Kidney glomerular epithelial cell (primary cell): Measurements from ENCODE around the gene HS6ST3.

ENCODE experiments used
- DNase-seq: peaks from one replicate; lab custom pipeline; 2025; lab: John Stamatoyannopoulos, UW

The HS6ST3 gene

GRCh38 chr13:96299235-96299634 lies 209.3 kb downstream of the HS6ST3 start:
- DNase-seq: no peak

GRCh38 chr13:96308568-96308967 lies 218.7 kb downstream of the HS6ST3 start:
- DNase-seq: no peak

GRCh38 chr13:96314974-96315373 lies 225.1 kb downstream of the HS6ST3 start:
- DNase-seq: no peak

GRCh38 chr13:96338030-96338429 lies 248.1 kb downstream of the HS6ST3 start:
- no peak for DNase-seq

GRCh38 chr13:96342286-96342685 lies 252.4 kb downstream of the HS6ST3 start:
- no peak for DNase-seq

- no peak for DNase-seq
Observed at GRCh38 chr13:96342852-96343465, 253.1 kb downstream of the HS6ST3 start.

GRCh38 chr13:96346921-96347320 lies 257.0 kb downstream of the HS6ST3 start:
- DNase-seq: no peak

GRCh38 chr13:96373597-96373996 lies 283.7 kb downstream of the HS6ST3 start:
- DNase-seq: no peak

GRCh38 chr13:96377835-96378234 lies 287.9 kb downstream of the HS6ST3 start:
- DNase-seq: no peak

GRCh38 chr13:96379967-96380366 lies 290.1 kb downstream of the HS6ST3 start:
- no peak for DNase-seq

- DNase-seq: no peak
Observed at GRCh38 chr13:96381681-96382080, 291.8 kb downstream of the HS6ST3 start.

GRCh38 chr13:96388598-96388997 lies 298.7 kb downstream of the HS6ST3 start:
- no peak for DNase-seq

GRCh38 chr13:96391606-96392005 lies 301.7 kb downstream of the HS6ST3 start:
- DNase-seq: no peak

- no peak for DNase-seq
Observed at GRCh38 chr13:96397807-96398206, 307.9 kb downstream of the HS6ST3 start.

GRCh38 chr13:96398486-96398885 lies 308.6 kb downstream of the HS6ST3 start:
- no peak for DNase-seq

- DNase-seq: no peak
Observed at GRCh38 chr13:96403241-96403640, 313.3 kb downstream of the HS6ST3 start.

- no peak for DNase-seq
Observed at GRCh38 chr13:96403651-96404050, 313.7 kb downstream of the HS6ST3 start.

GRCh38 chr13:96415831-96416385 lies 326.0 kb downstream of the HS6ST3 start:
- DNase-seq: no peak

- no peak for DNase-seq
Observed at GRCh38 chr13:96417939-96418685, 328.2 kb downstream of the HS6ST3 start.

- DNase-seq: no peak
Observed at GRCh38 chr13:96421314-96421713, 331.4 kb downstream of the HS6ST3 start.

GRCh38 chr13:96422002-96422401 lies 332.1 kb downstream of the HS6ST3 start:
- DNase-seq: no peak

- no peak for DNase-seq
Observed at GRCh38 chr13:96426167-96426566, 336.3 kb downstream of the HS6ST3 start.

GRCh38 chr13:96428911-96429310 lies 339.0 kb downstream of the HS6ST3 start:
- no peak for DNase-seq
